Keratinocyte (primary cell): ENCODE data around the gene UGGT2. TPM values are rescaled to one million over a fixed set of nuclear protein-coding genes. Genes with fewer than 3 reads are reported as not detected.
"Not testable (repeated sequence)": the region's sequence is repeated elsewhere in the genome, so short reads cannot be mapped to it uniquely, and the experiment has no call there.

Source experiments
- DNase-seq: peaks from one replicate; pipeline ENCODE4 v3.0.0-alpha.2; 2011; ENCODE audit warnings: low read depth, missing footprints, low spot score
- FAIRE-seq: peaks from 2 replicates; lab custom pipeline; 2011; peaks lifted over from hg19 to GRCh38; lab: Jason Lieb, UNC
- H2AFZ ChIP-seq: 2 replicates; pipeline ENCODE4 v1.6.0; 2012; ENCODE audit warnings: low read length, control low read depth, inconsistent platforms; ENCODE audit not compliant: control insufficient read depth
- H3K27ac ChIP-seq: 2 replicates; pipeline ENCODE4 v1.5.1; 2011; ENCODE audit warnings: low read length; ENCODE audit not compliant: control insufficient read depth, insufficient read depth
- H3K27me3 ChIP-seq: 3 replicates; pipeline ENCODE4 v1.6.0; 2011; ENCODE audit warnings: low read length; ENCODE audit not compliant: control insufficient read depth, insufficient read depth; ENCODE audit errors: extremely low read depth
- H3K36me3 ChIP-seq, 2 experiments: 2 replicates in 1 of 2; 3 replicates in 1 of 2; pipeline ENCODE4 v1.5.1; 2011; ENCODE audit warnings: low read length in 2 of 2, mild to moderate bottlenecking in 1 of 2; ENCODE audit not compliant: control insufficient read depth in 2 of 2, insufficient read depth in 2 of 2; ENCODE audit errors: extremely low read depth in 1 of 2
- H3K4me1 ChIP-seq: 3 replicates; pipeline ENCODE4 v1.5.1; 2011; ENCODE audit warnings: low read length; ENCODE audit not compliant: control insufficient read depth, insufficient read depth; ENCODE audit errors: extremely low read depth
- H3K4me2 ChIP-seq: 3 replicates; pipeline ENCODE4 v1.6.0; 2011; ENCODE audit warnings: low read depth, low read length; ENCODE audit not compliant: control insufficient read depth, insufficient read depth; ENCODE audit errors: extremely low read depth
- H3K4me3 ChIP-seq, 3 experiments: fragments of 200-600 bp in 1 of 3; sonication (generic) in 1 of 3; 2 replicates in 2 of 3; 3 replicates in 1 of 3; pipeline ENCODE4 v1.5.1; 2011 to 2016; ENCODE audit warnings: low read length in 3 of 3, mild to moderate bottlenecking in 3 of 3, control low read depth in 2 of 3, inconsistent platforms in 1 of 3, low read depth in 1 of 3, mixed read lengths in 1 of 3, mixed run types in 1 of 3, moderate library complexity in 1 of 3; ENCODE audit not compliant: control insufficient read depth in 2 of 3, insufficient read depth in 2 of 3; ENCODE audit errors: extremely low read depth in 1 of 3
- H3K79me2 ChIP-seq: 2 replicates; pipeline ENCODE4 v1.6.0; 2012; ENCODE audit warnings: low read length; ENCODE audit not compliant: control insufficient read depth, insufficient read depth
- H3K9ac ChIP-seq: 3 replicates; pipeline ENCODE4 v1.6.0; 2011; ENCODE audit warnings: low read length; ENCODE audit not compliant: control insufficient read depth, insufficient read depth; ENCODE audit errors: extremely low read depth
- H3K9me1 ChIP-seq: 3 replicates; pipeline ENCODE4 v1.6.0; 2011; ENCODE audit warnings: low read length; ENCODE audit not compliant: control insufficient read depth, insufficient read depth; ENCODE audit errors: extremely low read depth
- H3K9me3 ChIP-seq: 2 replicates; pipeline ENCODE4 v1.5.1; 2012; ENCODE audit warnings: low read depth, low read length; ENCODE audit not compliant: control insufficient read depth
- H4K20me1 ChIP-seq: 3 replicates; pipeline ENCODE4 v1.6.0; 2011; ENCODE audit warnings: low read length; ENCODE audit not compliant: control insufficient read depth, insufficient read depth; ENCODE audit errors: extremely low read depth
- CTCF ChIP-seq, 3 experiments: IDR thresholded peaks in 1 of 3; conservative IDR thresholded peaks in 1 of 3; optimal IDR thresholded peaks in 1 of 3; 2 replicates in 2 of 3; 3 replicates in 1 of 3; pipeline versions ENCODE3 to v1.5.1; 2011; ENCODE audit warnings: low read length in 3 of 3, mild to moderate bottlenecking in 3 of 3, moderate library complexity in 2 of 3, control low read depth in 1 of 3, inconsistent platforms in 1 of 3; ENCODE audit not compliant: insufficient read depth in 2 of 3; ENCODE audit errors: extremely low read depth in 1 of 3
- EZH2 ChIP-seq: IDR thresholded peaks from one replicate; pipeline ENCODE4 v1.6.1; 2012; ENCODE audit warnings: inconsistent platforms, mild to moderate bottlenecking, low read length, moderate library complexity
- dilution Hi-C: fragments of 300-500 bp; cut with MboI; formaldehyde crosslinking; loops from one replicate; pipeline ENCODE4 v1.7.0; 2020; ENCODE audit warnings: low sequenced_read_pairs; ENCODE audit not compliant: extremely low pct_ligation_motif_present
- polyA plus RNA-seq, 5 experiments: library from polyadenylated mRNA; depleted of rRNA in 3 of 5; stranded (reverse) in 3 of 5; stranded (forward) in 1 of 5; unstranded in 1 of 5; fragments of >200 nt; gene quantifications; 1 replicate in 1 of 5; 2 replicates in 3 of 5; 3 replicates in 1 of 5; pipeline versions ENCODE4 v1.2.1 to v1.2.3, GENCODE V29; 2011 to 2012; ENCODE audit warnings: missing spikeins in 2 of 5, low read depth in 1 of 5, low replicate concordance in 1 of 5

Gene UGGT2
- polyA plus RNA-seq, 1 donor (not counting 4 experiments of a cell fraction or from before 2014, with no cell fraction given), result 12.5 TPM

- Histone ChIP-seq H3K4me1 (peaks cover 6% of the 10 kb centered on the region), H3K9ac (no peak overlapping the region), H3K9me1 (no peaks in the 10 kb centered on the region), H3K79me2 (no peaks in the 10 kb centered on the region), H3K27ac (no peak overlapping the region), H4K20me1 (no peaks in the 10 kb centered on the region), H3K4me3 (no peak overlapping the region), H3K27me3 (no peaks in the 10 kb centered on the region), H3K36me3 (no peaks in the 10 kb centered on the region), H2AFZ (no peak overlapping the region), H3K9me3 (no peaks in the 10 kb centered on the region), H3K4me2 (no peak overlapping the region)
- dilution Hi-C loops, result no loop called here
- no peak for DNase-seq
- no peak for FAIRE-seq
- TF ChIP-seq CTCF (optimal IDR thresholded peaks at IDR 0.05 in 1 of 3, IDR thresholded peaks at IDR 0.05 in 1 of 3, conservative IDR thresholded peaks at IDR 0.05 in 1 of 3; ENCODE audit: extremely low read depth in 1 of 3, insufficient read depth in 2 of 3, low read length in 3 of 3) (no peak), EZH2 (no peak)
Observed at GRCh38 chr13:95929430-95929829, 123.8 kb downstream of the UGGT2 start.

- FAIRE-seq, dilution Hi-C loops, H3K4me2 ChIP-seq: not testable (repeated sequence)
Observed at GRCh38 chr13:95928367-95928906, 124.8 kb downstream of the UGGT2 start.

GRCh38 chr13:95926231-95926630 is 127.0 kb downstream of the UGGT2 start:
- no peak overlapping the region for H2AFZ ChIP-seq
- H3K4me1 ChIP-seq, result peaks cover 7% of the 10 kb centered on the region
- H3K27ac ChIP-seq, result no peak overlapping the region
- DNase-seq, result no peak
- dilution Hi-C loops, result no loop called here
- H3K27me3 ChIP-seq, result no peaks in the 10 kb centered on the region
- no peaks in the 10 kb centered on the region for H3K9me1 ChIP-seq
- H4K20me1 ChIP-seq, result no peaks in the 10 kb centered on the region
- H3K9ac ChIP-seq, result no peak overlapping the region
- no peak overlapping the region for H3K4me2 ChIP-seq
- no peak overlapping the region for H3K4me3 ChIP-seq
- no peak for TF ChIP-seq EZH2
- TF ChIP-seq CTCF (optimal IDR thresholded peaks at IDR 0.05 in 1 of 3, IDR thresholded peaks at IDR 0.05 in 1 of 3, conservative IDR thresholded peaks at IDR 0.05 in 1 of 3; ENCODE audit: extremely low read depth in 1 of 3, insufficient read depth in 2 of 3, low read length in 3 of 3), result no peak
- no peaks in the 10 kb centered on the region for H3K36me3 ChIP-seq
- FAIRE-seq, result no peak
- no peaks in the 10 kb centered on the region for H3K9me3 ChIP-seq
- no peaks in the 10 kb centered on the region for H3K79me2 ChIP-seq

More at GRCh38 chr13:95928367-95928906, 124.8 kb downstream of the UGGT2 start:
- H3K9ac ChIP-seq, H3K4me1 ChIP-seq, H4K20me1 ChIP-seq, H3K27ac ChIP-seq, H3K9me3 ChIP-seq, H3K9me1 ChIP-seq, H3K36me3 ChIP-seq, H3K27me3 ChIP-seq, H2AFZ ChIP-seq, DNase-seq, H3K4me3 ChIP-seq, H3K79me2 ChIP-seq: not testable (repeated sequence)
